GM15510 (cell line): Measurements from ENCODE around the gene RAN.

ENCODE experiments used
- POLR2A ChIP-seq: IDR thresholded peaks from 3 replicates; pipeline ENCODE4 v1.6.1; 2011; ENCODE audit warnings: borderline replicate concordance; ENCODE audit not compliant: insufficient read length; ENCODE audit errors: extremely low read depth

RAN gene

GRCh38 chr12:130871286-130872178 is at the start of gene RAN:
RAN (plus strand) TSS chr12:130872066; CDS start chr12:130872594, 528 bp downstream.
- peak; percentile 93 for TF ChIP-seq POLR2A

DNA sequence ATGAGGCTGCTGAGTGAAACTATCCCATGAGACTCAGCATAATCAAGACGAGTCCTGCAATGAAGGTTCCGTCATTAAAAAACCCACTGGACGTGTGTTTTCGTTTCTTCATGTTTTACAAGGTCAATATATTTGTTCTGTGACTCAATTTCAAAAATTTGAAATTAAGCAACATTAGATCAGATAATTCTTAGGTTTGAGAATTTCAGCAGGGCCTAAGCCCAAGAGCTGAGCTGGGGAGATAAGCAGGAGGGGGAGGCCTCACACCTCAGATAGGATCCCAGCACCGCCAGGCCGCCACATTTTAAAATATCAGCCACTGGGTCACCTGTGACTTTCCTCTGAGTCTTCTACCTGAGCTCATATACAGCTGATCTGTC is 46.1 kb upstream of the RAN start:
- no peak for TF ChIP-seq POLR2A

GRCh38 chr12:130826151-130826801 is 45.6 kb upstream of the RAN start:
- TF ChIP-seq POLR2A: no peak

DNA sequence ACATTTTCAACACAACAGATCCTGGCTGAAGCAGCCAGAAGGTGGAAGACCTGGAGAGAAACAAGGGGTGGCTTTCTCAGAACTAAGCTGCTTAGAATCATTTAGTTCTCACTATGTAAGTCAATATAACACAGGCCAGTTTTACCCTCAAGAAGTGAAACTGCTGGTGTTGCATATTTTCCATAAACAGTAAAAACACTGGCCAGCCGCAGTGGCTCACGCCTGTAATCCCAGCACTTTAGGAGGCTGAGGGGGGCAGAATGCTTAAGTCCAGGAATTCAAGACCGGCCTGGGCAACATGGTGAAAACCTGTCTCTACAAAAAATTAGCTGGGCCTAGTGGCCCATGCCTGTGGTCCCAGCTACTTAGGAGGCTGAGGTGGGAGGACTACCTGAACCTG is 44.4 kb upstream of the RAN start:
- TF ChIP-seq POLR2A: no peak

DNA sequence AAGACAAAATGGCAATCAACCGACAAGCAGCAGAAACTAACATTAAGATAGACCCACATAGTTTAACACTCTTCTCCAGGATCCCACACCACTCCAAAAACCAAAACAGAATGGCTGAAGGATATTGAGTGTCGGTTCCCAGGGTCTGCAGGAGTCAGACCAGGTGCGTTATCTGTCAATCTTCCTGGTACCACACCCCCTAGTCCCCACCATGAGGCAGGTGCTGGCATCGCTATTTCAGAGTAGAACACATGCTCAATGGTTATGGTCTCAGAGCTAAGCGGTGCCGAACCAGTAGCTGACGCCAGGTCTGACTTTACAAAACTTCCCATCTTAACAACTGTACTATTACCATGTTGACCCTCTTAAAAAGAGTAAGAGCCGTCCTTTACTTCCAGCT is 43.0 kb upstream of the RAN start:
- TF ChIP-seq POLR2A: no peak

DNA sequence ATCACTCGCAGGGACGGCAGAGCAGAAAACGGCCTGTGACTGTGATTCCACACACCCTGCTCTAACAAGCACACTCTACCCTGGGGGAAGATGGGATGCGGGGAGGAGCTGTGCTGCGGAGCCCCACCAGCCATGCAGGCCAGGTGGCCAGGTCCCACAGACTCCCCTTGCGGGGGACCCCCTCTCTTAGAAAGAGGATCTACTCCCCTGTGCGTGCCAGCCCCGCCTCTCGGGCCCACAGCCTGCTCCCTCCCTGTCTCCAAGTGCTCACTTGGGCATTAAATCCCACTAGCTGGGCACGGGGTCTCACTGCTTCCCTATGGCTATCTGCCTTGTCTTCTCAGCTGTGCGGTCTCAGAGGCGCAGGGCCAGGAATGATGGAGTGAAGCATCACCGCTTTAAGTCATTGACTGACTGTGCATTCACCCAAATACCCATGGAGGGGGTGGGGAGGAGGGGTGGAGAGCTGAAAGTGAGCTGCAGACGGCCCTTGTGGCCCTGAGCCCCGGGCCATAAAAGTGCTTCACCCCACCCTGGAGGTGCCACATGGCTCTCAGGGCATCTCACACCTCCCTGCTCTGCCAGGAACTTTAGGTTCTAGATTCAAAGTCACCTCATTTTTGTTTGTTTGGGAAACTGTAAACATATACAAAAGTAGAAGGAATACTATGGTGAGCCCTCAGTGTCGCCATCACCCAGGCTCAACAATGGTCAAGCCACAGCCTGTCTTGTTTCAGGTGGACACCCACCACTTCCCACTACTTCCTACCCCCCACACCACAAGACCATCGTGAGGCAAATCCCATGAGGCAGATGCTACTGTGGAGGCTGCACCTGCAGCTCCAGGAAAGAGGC is 42.2 kb upstream of the RAN start:
- TF ChIP-seq POLR2A: no peak

GRCh38 chr12:130830246-130830551 is 41.7 kb upstream of the RAN start:
- TF ChIP-seq POLR2A: no peak

DNA sequence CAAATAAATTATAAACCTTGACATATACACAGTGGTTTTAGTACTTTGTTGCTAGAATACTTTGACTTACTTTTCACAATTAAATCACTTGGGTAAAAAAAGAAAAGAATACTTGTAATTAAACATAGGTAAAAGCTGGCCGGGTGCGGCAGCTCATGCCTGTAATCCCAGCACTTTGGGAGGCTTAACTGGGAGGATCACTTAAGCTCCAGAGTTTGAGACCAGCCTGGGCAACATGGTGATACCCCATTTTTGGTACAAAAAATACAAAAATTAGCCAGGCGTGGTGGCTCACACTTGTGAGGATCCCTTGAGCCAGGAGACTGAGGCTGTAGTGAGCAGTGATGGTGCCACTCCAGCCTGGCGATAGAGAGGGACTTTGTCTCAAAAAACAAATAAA is 40.6 kb upstream of the RAN start:
- no peak for TF ChIP-seq POLR2A

DNA sequence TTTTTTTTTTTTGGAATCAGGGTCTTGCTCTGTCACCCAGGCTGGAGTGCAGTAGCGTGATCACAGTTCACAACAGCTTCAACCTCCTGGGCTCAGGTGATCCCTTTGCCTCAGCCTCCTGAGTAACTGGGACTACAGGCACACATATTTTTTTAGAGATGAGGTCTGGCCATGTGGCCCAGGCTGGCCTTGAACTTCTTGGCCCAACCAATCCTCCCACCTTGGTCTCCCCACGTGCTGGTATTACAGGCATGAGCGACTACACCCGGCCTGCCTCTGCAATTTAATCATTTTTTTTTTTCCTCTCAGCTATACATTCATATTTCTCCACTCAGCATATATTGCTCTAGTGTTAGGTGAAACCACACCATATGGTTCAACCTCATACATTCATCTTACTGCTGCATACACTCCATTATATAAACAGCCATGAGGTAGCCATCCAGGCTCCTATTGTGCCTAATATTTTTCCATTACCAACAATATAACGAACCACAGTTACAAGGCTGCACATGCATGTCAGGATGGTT is 39.9 kb upstream of the RAN start:
- no peak for TF ChIP-seq POLR2A

- TF ChIP-seq POLR2A: no peak
Measured at GRCh38 chr12:130832561-130833209, 39.2 kb upstream of the RAN start.

- TF ChIP-seq POLR2A: no peak
Measured at GRCh38 chr12:130835011-130835410, 36.9 kb upstream of the RAN start.

GRCh38 chr12:130835436-130835835 is 36.4 kb upstream of the RAN start:
- TF ChIP-seq POLR2A: no peak

DNA sequence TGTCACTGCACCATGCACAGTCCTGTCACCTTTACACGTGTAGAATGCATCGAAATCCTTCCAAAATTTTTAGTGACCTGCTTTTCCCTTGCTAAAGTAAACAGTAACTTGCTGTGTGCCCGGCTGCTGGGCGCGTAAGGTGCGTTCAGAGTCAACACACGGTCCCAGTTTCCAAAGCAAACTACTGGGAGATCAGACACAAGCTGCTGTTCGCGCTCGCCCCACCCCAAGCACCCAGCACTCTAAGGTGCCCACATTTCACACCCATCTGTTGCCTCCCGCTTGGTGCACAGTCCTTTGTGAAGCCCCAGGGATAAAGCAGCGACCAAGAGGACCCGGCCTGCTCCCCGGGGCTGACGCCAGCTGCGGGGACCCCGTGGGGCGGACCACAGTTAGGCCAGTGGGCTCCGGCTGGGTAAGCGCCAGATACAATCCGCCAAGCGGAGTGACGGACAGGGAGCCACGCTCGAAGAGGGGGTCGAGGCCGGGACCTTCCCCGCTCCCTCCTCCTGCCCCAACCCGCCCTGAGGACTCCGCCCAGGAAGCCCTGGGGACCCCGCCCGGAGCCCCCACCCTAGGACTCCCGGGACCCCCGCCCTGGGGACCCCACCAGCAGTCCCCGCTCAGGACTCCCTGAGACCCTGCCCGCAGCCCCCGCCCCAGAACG is 33.4 kb upstream of the RAN start:
- TF ChIP-seq POLR2A: no peak
